ENCODE results near the gene ATP1B4. TPM values are rescaled to one million over a fixed set of nuclear protein-coding genes. Genes with fewer than 3 reads are reported as not detected.

Gene ATP1B4
- total and polyA plus RNA-seq, 2 of the 8 experiments (the other 6 are each of a cell fraction or from before 2014, with no cell fraction given): not detected

DNA sequence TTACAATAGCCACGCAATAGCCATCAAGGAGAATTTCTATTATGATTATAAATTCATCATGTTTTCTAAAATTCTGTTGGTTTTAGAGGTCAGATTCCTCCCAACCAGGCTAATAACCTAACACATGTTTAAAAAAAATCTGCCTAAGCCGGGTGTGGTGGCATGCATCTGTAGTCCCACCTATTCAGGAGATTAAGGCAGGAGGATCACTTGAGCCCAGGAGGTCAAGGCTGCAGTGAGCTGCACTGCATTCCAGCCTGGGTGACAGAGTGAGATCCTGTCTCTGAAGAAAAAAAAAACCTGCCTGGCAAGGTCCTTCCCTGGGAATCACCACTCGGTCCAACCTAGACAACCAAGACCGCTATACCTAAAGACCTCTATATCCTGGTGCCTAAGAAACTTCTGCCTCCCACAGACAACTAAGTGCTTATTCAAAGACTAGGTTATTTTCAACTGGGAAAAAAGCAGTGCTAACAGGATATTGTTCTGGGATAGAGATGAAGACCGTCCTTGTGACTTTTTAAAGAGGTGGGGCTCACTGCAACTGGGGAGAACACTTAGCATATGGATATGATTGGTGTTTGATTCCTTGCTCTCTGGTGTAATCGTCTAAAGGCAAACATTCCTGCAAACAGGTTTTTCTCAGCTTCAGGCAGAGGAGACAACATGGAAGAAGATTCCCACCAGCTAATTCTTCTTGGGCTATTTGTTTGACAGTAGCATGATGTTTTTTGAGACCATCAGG, 18.2 kb downstream of the ATP1B4 start:
- Histone ChIP-seq H3K36me3 (ENCODE audit: control insufficient read depth in 2 of 4, insufficient read depth in 4 of 4, low read length in 3 of 4) (no peaks in the 10 kb centered on the region), H3K4me3 (ENCODE audit: extremely low read depth in 1 of 4, insufficient read depth in 2 of 4, low read depth in 3 of 4, low read length in 4 of 4) (no peak overlapping the region), H3K27ac (ENCODE audit: low read depth, low read length) (no peak overlapping the region), H2AFZ (ENCODE audit: low read length) (no peak overlapping the region), H2BK20ac (ENCODE audit: low read length) (no peak overlapping the region), H2BK15ac (ENCODE audit: low read length) (no peak overlapping the region), H3K27me3 (replicated peaks in 1 of 4; ENCODE audit: control insufficient read depth in 3 of 4, extremely low read depth in 1 of 4, insufficient read depth in 3 of 4, low read length in 3 of 4) (no peaks in the 10 kb centered on the region), H3K9me3 (ENCODE audit: insufficient read depth in 2 of 2, low read depth in 1 of 2, low read length in 1 of 2) (no peaks in the 10 kb centered on the region), H3K4me2 (ENCODE audit: insufficient read depth in 1 of 2, low read depth in 2 of 2, low read length in 2 of 2) (no peak overlapping the region), H4K20me1 (replicated peaks in 1 of 2; ENCODE audit: control insufficient read depth in 1 of 2, insufficient read depth in 2 of 2, low read length in 2 of 2) (no peaks in the 10 kb centered on the region), H3K14ac (ENCODE audit: insufficient read length) (no peak overlapping the region), H3K4ac (replicated peaks; ENCODE audit: insufficient read length, low read depth, low read length) (no peak overlapping the region), H3K79me2 (ENCODE audit: control insufficient read depth in 1 of 2, insufficient read depth in 2 of 2, low read length in 2 of 2) (no peaks in the 10 kb centered on the region), H3K23ac (ENCODE audit: insufficient read length) (no peak overlapping the region), H4K8ac (ENCODE audit: extremely low read depth, insufficient read depth, low read length) (no peak overlapping the region), H2BK5ac (ENCODE audit: low read depth, low read length) (no peak overlapping the region), H3K56ac (replicated peaks; ENCODE audit: insufficient read length, low read depth, low read length) (no peak overlapping the region), H3K9ac (replicated peaks in 1 of 4; ENCODE audit: extremely low read depth in 1 of 4, low read depth in 3 of 4, low read length in 3 of 4) (no peak overlapping the region), H2BK120ac (replicated peaks; ENCODE audit: low read depth, low read length) (no peak overlapping the region), H4K91ac (replicated peaks; ENCODE audit: insufficient read length, low read length) (no peak overlapping the region), H3K79me1 (ENCODE audit: low read depth, low read length) (no peaks in the 10 kb centered on the region), H2AK5ac (ENCODE audit: low read depth, low read length) (no peak overlapping the region), H4K5ac (ENCODE audit: insufficient read length, low read depth, low read length) (no peak overlapping the region), H3K23me2 (ENCODE audit: low read depth, low read length) (no peaks in the 10 kb centered on the region), H2BK12ac (ENCODE audit: low read depth, low read length) (no peak overlapping the region), H3K4me1 (replicated peaks in 1 of 4; ENCODE audit: control insufficient read depth in 3 of 4, insufficient read depth in 4 of 4, low read length in 3 of 4) (no peaks in the 10 kb centered on the region; a peak in 2 of 7 replicates), H3K18ac (ENCODE audit: extremely low read depth, low read length) (no peak overlapping the region)
- ChIA-PET POLR2A (ENCODE audit: partially characterized antibody) (no interaction called here), CTCF (ENCODE audit: partially characterized antibody) (interaction anchor here (0.6 to 6.6 kb wide), 5 partner anchors 11 to 72 kb away, joined by 3 to 42 read pairs (median 4); no protein-coding TSS in a partner anchor)
- FAIRE-seq: no peak
- no peak for DNase-seq (ENCODE audit: low read depth in 1 of 2, low spot score in 2 of 2)
- 93% methylated on average over 6 of the region's 6 CpGs; no CpG with 5 or more reads in 1 of the 2 experiments for WGBS, 2 experiments (ENCODE audit: extremely low coverage in 1 of 2, insufficient coverage in 1 of 2, insufficient read length in 1 of 2, insufficient replicate concordance in 2 of 2, low coverage in 1 of 2, low lambda C conversion rate in 2 of 2, missing lambda C conversion rate in 1 of 2)
- TF ChIP-seq CBX8 (IDR thresholded peaks at IDR 0.05; ENCODE audit: borderline replicate concordance, low read depth, low read length): no peak
